ENCODE results near the gene PTPRG.

The PTPRG gene

DNA sequence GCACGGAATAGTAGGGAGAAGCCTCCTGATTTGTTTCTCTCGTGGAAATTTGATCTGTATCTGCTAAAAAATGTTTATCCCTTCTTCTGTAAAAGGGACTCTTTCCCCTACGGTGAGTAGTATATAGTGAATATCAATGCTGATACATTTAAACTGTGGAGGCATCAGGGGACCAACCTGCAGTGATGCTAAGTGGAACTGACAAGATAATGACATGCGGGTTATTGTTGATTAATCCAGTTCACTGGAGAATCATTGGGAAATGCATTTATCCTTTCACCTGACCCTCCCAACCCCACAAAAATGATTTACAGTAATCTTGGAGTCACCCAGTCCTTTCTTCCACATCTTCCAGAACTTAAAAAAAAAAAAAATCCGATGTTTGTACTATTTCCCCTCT, 264.8 kb downstream of the PTPRG start:
- no peak for DNase-seq (ENCODE audit: low read depth in 2 of 2)

DNA sequence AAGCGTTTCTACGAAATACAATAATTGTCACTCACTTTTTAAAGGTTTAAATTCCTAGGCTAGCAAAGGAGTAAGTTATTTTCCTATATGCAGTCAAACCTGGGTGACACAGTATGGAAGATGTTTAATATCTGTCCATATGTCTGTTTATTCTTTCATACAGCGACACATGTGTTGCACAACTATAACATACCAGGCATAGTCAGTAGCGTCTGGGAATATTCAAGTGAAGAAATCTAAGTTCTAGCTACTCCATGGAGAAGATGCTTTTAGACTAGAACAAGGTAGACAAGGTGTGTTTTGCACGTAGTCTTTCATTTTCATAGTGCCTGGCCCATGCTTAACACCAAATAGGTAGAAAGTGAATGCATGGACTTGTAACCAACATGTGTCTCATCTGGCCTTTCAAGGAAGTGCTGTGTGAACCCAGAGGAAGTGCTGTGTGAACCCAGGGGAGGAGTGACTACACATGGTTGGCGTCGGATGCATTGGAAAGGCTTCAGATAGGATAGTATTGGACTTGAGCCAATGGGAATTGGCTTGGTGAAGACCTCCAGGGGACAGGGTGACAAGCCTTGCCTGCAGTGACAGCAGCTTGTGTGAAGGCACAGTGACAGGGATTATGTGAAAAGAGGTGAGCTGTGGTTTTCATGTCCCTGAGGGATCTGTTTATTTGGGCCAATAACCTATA, 267.0 kb downstream of the PTPRG start:
- DNase-seq (ENCODE audit: low read depth in 2 of 2), result no peak

GRCh38 chr3:61828880-61829721, 267.7 kb downstream of the PTPRG start:
- no peak for DNase-seq (ENCODE audit: low read depth in 2 of 2)

GRCh38 chr3:61829722-61830350, 268.5 kb downstream of the PTPRG start:
- no peak for DNase-seq (ENCODE audit: low read depth in 2 of 2)

DNA sequence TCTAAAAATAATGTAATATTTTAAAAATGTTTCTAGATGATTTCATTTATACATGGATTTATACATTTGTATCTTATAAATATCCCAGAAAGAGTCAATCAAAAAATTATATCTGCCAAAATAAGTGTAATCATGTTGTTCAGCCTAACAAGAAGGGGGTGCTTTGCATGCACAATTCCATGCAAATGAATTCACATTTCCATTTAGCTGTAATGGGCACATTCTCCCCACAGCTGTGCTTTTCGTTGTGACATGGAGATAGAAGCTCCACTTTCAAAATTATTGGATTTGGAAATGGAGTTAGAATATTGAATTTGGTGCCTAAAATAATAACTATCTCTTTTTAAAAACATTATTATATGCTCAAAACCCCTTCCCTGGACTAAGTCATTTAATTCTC, 270.6 kb downstream of the PTPRG start:
- no peak for DNase-seq (ENCODE audit: low read depth in 2 of 2)

DNA sequence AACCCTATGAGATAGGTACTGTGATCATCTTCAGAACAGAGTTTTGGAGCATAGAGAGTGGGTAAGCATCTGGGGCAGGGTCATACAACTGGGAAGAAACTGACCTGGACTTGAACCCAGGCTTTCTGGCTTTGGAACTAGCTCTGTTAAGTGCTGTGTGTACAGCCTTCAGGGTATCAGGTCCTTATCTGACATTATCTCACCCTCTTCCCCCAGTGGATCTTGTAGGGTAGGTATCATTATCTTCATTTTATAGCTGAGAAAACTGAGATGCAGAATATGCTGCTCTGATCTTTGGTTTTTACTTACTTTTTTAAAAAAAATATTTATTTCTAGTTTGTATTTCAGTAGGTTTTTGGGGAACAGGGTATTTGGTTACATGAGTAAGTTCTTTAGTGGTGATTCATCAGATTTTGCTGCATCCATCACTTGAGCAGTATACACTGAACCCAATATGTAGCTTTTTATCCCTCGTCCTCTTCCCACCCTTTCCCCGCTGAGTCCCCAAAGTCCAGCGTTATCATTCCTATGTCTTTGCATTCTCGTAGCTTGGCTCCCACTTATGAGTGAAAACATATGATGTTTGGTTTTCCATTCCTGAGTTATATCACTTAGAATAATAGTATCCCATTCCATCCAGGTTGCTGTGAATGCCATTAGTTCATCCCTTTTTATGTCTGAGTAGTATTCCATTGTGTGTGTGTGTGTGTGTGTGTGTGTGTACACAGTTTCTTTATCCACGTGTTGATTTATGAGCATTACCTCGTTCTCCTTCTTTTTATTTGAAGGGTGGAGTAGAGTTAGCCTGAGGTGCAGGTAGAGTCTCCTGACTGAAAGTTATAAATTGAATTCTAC, 271.2 kb downstream of the PTPRG start:
- no peak for DNase-seq (ENCODE audit: low read depth in 2 of 2)

DNA sequence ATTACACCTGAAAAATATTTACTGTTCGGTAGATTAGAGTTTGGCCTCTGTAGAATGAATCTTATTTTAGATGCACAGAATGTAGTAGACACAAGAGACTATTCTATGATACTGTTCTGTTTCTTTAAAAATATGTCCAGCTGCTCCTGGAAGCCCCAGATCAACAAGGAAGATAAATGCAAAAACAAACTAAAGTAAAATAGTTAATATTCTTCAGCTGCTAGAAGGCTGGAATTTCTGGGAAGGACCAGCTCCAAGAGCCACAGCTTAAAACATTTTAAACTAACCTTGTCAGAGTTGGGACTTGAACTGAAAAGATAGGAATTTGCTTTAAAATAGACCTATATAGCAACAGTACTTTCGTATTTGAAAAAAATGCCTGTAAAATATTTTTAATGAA, 277.9 kb downstream of the PTPRG start:
- no peak for DNase-seq (ENCODE audit: low read depth in 2 of 2)

- no peak for DNase-seq (ENCODE audit: low read depth in 2 of 2)
Measured at GRCh38 chr3:61841111-61841845, 279.9 kb downstream of the PTPRG start.

DNA sequence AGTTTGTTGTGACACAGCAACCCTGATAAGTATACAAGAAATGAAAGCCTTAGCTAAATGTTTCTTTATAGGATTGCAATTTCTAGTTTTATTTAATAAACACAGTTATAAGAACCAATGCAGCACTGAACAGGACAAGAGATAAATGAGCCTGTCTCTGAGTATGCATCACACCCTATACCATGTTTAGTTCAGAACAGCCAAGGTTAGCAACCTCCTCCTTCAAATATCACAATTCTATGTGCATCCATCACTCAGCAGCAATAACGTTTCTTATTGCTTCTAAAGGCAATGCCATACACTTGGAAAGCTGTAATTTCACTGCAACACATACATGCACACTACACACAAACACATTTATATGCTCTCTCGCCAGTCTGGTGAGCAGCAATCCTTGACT, 280.6 kb downstream of the PTPRG start:
- no peak for DNase-seq (ENCODE audit: low read depth in 2 of 2)

DNA sequence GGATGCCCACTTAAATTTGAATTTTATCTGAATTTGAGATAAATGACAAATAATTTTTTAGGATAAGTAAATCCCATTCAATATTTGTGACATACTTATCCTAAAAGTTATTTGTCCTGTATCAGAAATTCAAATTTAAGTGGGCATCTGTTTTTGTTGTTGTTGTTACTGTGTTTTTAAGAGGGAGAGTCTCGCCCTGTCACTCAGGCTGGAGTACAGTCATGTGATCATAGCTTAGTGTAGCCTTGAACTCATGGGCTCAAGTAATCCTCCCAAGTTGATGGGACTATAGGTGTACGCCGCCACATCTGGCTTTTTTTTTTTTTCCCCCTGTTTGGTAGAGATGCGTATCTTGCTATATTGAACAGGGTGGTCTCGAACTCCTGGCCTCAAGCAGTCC, 283.0 kb downstream of the PTPRG start:
- no peak for DNase-seq (ENCODE audit: low read depth in 2 of 2)

DNA sequence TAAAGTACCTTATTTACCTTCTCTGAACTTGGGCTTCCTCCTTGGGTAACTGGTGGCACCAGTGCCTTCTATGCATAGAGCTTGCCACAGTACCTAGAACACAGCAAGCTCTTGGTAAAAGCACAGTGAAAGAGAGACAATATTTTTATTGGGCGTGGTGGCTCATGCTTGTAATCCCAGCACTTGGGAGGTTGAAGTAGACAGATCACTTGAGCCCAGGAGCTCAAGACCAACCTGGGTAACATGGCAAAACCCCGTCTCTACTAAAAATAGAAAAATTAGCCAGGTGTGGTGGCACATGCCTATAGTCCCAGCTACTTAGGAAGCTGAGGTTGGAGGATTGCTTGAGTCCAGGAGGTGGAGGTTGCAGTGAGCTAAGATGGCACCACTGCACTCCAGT, 285.1 kb downstream of the PTPRG start:
- no peak for DNase-seq (ENCODE audit: low read depth in 2 of 2)

DNA sequence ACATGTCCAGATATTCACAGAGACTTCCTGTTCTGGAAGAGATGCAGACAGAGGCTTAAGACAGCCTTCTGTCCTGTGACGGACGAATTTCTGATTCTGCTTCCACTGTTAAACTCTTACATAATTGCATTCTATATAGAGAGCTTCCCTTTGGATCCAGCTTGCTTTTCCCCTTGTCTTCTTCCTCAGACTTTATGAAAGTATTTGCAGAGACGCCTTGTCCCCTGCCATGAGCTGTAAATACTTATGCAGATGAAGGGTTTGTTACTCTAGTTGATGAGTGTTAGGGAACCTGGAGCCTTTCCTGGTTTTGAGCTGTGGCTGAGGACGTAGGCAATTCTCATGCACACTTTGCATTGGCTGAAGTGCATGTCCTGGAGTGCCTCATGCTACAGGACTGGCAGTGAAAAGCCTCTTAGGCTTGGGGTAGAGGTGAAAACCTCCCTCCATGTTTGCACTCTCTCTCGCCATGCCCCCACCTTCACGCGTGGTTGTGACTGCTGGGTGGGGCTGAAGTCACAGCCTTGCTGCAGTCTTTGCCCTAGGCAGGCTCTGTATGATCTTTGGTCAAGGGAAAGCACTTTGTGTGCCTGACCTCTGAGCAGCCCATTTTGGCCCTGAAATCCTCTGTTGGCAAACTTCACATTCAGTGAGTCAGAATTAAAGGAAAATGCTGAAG, 286.6 kb downstream of the PTPRG start:
- DNase-seq (ENCODE audit: low read depth in 2 of 2), result no peak

DNA sequence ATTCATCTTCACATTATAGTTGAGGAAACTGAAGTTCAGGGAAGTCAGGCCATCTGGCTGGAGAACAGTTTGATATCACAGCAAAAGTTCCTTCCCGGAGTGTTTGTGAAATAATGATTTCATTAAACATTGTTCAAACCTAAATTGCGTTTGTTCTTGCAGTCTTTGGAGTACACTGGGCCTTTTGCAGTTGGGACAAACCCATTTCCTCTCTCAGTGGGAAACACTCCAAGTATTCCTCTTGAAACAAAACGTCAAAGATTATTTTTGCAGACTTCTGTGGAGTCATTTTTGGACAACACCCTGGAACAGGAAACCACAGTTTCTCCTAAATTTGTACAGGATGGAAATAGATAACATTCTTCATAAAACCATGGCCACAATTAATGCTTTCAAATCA, 287.5 kb downstream of the PTPRG start:
- DNase-seq (ENCODE audit: low read depth in 2 of 2), result no peak

DNA sequence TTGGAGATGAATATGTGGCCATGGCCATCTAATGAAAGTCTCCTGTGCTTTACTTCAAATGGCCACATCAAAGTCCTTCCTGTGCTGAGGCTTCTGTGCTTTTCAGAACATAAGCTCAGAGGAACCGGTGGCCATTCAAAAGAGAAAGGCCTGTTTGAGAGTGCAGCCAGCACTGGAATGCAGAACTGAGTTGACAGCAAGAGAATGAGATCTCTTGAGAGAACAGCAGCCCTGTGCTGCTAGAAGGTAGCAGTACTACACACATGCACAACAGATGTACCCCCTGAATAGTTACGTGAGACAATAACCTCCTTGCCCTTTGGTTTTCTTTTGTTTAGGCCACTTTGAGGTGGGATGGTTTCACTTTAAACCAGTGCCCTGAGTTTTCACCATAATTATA, 292.5 kb downstream of the PTPRG start:
- no peak for DNase-seq (ENCODE audit: low read depth in 2 of 2)

DNA sequence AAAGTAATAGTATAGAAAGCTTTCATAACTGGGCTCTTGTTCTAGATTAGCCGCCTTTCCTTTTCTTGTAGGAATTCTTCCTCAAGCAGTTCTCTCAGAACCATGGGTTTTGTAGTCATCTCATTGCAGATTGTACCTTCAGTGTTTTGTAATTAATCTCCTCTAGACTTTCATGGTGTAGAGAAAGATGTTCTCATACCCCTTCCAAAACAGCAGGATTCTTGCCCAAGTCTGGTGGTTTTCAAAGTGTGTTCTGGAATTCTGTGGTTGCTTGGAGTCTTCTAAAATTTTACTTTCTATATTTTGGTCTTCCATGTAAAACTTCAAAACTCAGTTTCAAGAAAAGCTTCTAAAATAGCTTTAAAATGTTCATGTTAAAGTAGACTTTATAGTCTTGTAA, 293.8 kb downstream of the PTPRG start:
- no peak for DNase-seq (ENCODE audit: low read depth in 2 of 2)

- DNase-seq (ENCODE audit: low read depth in 2 of 2), result no peak
Measured at GRCh38 chr3:61857297-61857696, 295.9 kb downstream of the PTPRG start.

DNA sequence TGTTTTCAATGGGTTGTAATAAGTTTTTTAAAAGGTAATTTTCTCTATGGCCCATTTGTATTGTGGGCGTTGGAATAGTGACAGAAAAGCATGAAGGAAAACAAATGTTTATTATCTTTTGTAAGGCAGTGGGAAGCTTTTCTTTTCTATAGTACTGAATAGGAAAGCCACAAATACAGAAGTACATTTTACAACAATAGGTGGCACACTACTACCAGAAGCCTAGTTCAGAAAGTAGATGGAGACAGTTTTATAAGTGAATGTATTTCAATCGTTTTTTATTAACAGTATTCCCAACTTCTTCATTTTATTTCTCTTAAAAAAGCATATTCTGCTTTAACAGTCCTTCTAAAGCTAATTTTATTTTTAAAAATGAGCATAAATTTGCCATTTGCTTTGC, 296.7 kb downstream of the PTPRG start:
- no peak for DNase-seq (ENCODE audit: low read depth in 2 of 2)

GRCh38 chr3:61861410-61861809, 300.0 kb downstream of the PTPRG start:
- no peak for DNase-seq (ENCODE audit: low read depth in 2 of 2)

GRCh38 chr3:61862614-61863289, 301.4 kb downstream of the PTPRG start:
- DNase-seq (ENCODE audit: low read depth in 2 of 2), result no peak

GRCh38 chr3:61863579-61863978, 302.2 kb downstream of the PTPRG start:
- DNase-seq (ENCODE audit: low read depth in 2 of 2), result no peak

All from stimulated activated CD8-positive, alpha-beta memory T cell treated with anti-CD3 and anti-CD28 coated beads, Interleukin-15, amount 100 ng/mL, for 48 hours (primary cell).